ENCODE results near the gene ARHGAP21. TPM values are rescaled to one million over a fixed set of nuclear protein-coding genes. Genes with fewer than 3 reads are reported as not detected.
A peak's percentile ranks its signal among the peaks of the same experiment; 100 is the strongest.
"Not testable (repeated sequence)": the region's sequence is repeated elsewhere in the genome, so short reads cannot be mapped to it uniquely, and the experiment has no call there.

Gene ARHGAP21
- total RNA-seq, 1 donor from 2014 or later = 27.5 TPM

DNA sequence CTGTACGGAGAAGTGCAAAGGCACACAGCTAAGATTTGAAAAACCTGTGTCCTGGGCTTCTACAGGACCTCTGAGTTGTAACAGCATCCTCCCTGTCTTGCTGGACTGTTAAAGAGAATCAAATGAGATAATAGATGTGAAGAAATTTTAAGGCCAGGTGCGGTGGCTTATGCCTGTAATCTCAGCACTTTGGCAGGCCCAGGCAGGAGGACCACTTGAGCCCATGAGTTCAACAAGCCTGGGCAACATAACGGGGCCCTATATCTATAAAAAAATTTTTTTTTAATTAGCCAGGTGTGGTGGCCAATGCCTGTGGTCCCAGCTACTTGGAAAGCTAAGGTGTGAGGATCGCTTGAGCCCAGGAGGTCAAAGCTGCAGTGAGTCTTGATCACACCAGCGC lies 2.9 kb upstream of the ARHGAP21 start:
- Histone ChIP-seq H3K4me3 (no peak overlapping the region), H3K27me3 (no peaks in the 10 kb centered on the region), H3K27ac (no peak overlapping the region), H3K9me3 (no peaks in the 10 kb centered on the region), H3K4me1 (peaks cover 0 to 3% of the 10 kb centered on the region in 2 donors), H3K36me3 (no peaks in the 10 kb centered on the region)
- no peak for DNase-seq (ENCODE audit: low spot score in 2 of 2)
- TF ChIP-seq, protein P1, sequence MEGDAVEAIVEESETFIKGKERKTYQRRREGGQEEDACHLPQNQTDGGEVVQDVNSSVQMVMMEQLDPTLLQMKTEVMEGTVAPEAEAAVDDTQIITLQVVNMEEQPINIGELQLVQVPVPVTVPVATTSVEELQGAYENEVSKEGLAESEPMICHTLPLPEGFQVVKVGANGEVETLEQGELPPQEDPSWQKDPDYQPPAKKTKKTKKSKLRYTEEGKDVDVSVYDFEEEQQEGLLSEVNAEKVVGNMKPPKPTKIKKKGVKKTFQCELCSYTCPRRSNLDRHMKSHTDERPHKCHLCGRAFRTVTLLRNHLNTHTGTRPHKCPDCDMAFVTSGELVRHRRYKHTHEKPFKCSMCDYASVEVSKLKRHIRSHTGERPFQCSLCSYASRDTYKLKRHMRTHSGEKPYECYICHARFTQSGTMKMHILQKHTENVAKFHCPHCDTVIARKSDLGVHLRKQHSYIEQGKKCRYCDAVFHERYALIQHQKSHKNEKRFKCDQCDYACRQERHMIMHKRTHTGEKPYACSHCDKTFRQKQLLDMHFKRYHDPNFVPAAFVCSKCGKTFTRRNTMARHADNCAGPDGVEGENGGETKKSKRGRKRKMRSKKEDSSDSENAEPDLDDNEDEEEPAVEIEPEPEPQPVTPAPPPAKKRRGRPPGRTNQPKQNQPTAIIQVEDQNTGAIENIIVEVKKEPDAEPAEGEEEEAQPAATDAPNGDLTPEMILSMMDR (IDR thresholded peaks at IDR 0.05) = no peak
- intact Hi-C loops (cut with DNase I) = loop anchor here (10.0 kb wide), 2 partner anchors 258 to 1632 kb away; partner anchors contain the start of gene MSRB2

DNA sequence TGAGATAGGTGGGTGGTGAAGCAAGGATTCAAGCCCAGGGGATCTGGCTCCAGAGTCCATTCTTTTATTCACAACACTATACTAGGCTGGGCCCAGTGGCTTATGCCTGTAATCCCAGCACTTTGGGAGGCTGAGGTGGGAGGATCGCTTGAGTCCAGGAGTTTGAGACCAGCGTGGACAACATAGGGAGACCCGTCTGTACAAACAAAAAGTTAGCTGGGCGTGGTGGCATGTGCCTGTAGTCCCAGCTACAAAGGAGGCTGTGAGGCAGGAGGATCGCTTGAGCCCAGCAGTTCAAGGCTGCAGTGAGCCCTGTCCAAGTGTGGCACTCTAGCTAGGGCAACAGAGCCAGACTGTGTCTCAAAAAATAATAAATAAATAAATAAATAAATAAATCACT lies 2.3 kb upstream of the ARHGAP21 start:
- H3K27ac ChIP-seq; H3K27me3 ChIP-seq; H3K9me3 ChIP-seq; H3K4me1 ChIP-seq; H3K36me3 ChIP-seq; DNase-seq (ENCODE audit: low spot score in 2 of 2); H3K4me3 ChIP-seq: not testable (repeated sequence)
- intact Hi-C loops (cut with DNase I) = loop anchor here (10.0 kb wide), 2 partner anchors 259 to 1631 kb away; partner anchors contain the start of gene MSRB2

DNA sequence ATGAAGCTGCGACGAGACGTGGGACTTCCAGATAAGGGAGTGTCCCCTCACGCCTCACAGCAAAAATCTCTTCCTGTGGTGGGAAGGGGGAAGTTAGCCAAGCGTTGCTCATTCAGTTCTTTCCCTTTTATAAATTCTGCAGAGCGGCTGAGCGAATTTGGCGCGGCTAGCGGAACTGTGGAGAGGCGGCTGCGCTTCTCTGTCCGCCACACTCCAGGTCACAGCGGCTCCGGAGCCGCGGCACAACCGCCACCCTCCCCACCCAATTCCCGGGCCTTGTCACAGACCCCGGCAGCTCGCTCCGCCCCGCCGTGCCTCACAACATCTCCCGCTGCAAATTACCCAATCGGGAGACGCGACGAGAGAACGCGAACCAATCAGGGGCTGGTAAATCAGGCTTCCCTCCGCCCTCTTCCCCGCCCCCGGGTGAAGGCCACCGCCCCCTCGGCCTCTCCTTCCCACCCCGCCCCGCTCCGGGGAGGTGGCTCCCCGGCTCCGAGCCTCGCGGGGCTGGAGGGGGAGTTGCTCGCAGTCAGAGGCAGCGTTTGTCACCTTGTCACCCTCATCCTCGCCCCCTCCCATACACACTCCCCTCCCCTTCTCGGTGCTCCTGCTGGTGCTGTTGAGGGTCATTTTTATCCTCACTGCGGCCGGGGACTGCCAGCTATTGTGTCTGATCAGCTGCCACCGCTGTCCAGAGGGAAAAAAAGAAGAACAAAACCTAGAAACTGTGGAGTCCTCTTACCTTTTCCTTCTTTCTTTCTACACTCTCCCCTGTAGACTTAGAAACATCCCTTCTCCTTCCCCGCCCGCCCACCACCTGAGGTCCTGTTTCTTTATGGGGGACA lies 918 bp upstream of the ARHGAP21 start:
- peak overlapping the region; percentile 92 to 97 for H3K27ac ChIP-seq
- TF ChIP-seq, protein P1 (IDR thresholded peaks at IDR 0.05) = no peak
- peak; percentile 94 to 99 for DNase-seq (ENCODE audit: low spot score in 2 of 2)

DNA sequence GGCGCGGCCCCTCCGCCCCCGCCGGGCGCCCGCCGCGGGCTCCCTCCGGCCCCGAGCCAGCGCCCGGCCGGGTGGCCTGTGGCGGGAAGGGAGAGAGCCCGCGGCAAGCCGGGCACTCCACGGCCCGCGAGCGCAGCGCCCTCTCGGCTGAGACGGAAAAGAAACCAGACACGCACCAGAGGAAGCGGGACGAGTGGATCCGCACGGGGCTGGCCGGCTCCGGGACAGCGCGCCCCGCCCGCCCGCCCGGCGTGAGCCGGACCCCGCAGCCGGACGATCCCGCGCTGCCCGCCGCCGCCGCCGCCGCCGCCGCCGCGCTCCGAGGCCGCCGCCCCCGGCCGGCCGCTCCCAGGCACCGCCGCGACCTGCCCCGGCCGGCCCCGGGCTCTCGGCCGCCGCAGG lies 300 bp downstream of the ARHGAP21 start:
- H3K27me3 ChIP-seq = no peaks in the 10 kb centered on the region
- no peak for DNase-seq (ENCODE audit: low spot score in 2 of 2)
- no peaks in the 10 kb centered on the region for H3K9me3 ChIP-seq
- peak overlapping the region; percentile 75 to 83 for H3K4me3 ChIP-seq
- H3K27ac ChIP-seq = peak overlapping the region; percentile 92 to 97
- intact Hi-C loops (cut with DNase I) = loop anchor here (2.0 to 10.0 kb wide), 7 partner anchors 36 to 1629 kb away; partner anchors contain the start of genes MSRB2 and OTUD1
- H3K36me3 ChIP-seq = no peaks in the 10 kb centered on the region
- TF ChIP-seq, protein P1 (IDR thresholded peaks at IDR 0.05) = no peak
- H3K4me1 ChIP-seq = peaks cover 0 to 13% of the 10 kb centered on the region in 2 donors

More for the DNA sequence above, 918 bp upstream of the ARHGAP21 start:
- Histone ChIP-seq H3K9me3 (no peaks in the 10 kb centered on the region), H3K36me3 (no peaks in the 10 kb centered on the region), H3K4me3 (peak overlapping the region; percentile 75 to 83), H3K27me3 (no peaks in the 10 kb centered on the region), H3K4me1 (peaks cover 0 to 6% of the 10 kb centered on the region in 2 donors)
- intact Hi-C loops (cut with DNase I) = loop anchor here (1.0 to 10.0 kb wide), 8 partner anchors 37 to 1630 kb away; partner anchors contain the start of genes ENKUR, MSRB2, OTUD1 and THNSL1

DNA sequence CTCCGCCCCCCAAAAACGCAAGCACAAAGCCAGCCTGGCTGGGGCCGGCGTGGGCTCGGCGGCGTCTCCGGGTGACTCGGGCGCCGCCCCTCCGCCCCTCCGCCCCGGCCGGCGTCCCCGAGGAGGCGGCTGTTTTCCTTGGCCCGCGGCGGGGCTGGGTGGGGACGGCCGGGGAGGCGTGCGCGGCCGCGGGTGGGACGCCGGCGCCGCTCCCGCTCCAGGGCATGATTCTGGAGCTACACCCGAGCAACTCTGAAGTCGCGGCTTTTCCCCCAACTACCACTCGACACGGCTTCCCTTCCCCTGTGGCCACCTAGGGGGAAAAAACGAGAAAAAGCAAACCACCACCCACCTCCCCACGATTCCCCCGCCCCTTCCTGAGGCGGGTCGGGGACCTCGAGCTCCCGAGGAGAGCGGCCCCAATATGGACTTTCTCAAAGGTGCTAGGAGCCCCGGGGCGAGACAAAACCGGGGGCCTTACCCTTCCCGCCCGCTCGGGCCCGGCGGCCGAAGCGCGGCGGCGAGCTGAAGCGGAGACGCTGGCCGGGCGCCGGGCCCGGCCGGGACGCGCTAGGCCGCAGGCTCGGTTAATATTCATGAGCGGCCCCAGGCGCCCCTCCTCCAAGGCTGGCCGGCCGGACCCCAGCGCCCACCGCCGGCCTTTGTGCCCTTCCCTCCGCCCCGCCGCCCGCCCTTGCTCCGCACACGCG lies 856 bp downstream of the ARHGAP21 start:
- DNase-seq (ENCODE audit: low spot score in 2 of 2) = peak in 1 of 2 donors; percentile 73
- Histone ChIP-seq H3K27ac (peak overlapping the region; percentile 92 to 97), H3K4me1 (peaks cover 0 to 18% of the 10 kb centered on the region in 2 donors), H3K4me3 (peak overlapping the region; percentile 75 to 83), H3K36me3 (no peaks in the 10 kb centered on the region), H3K27me3 (no peaks in the 10 kb centered on the region), H3K9me3 (no peaks in the 10 kb centered on the region)
- TF ChIP-seq, protein P1 (IDR thresholded peaks at IDR 0.05) = peak in 1 of 3 experiments; percentile 4
- intact Hi-C loops (cut with DNase I) = loop anchor here (2.0 to 10.0 kb wide), 7 partner anchors 36 to 1628 kb away; partner anchors contain the start of genes MSRB2 and OTUD1

Data from ascending aorta (tissue), 2 donors.